ENCODE measurements around the gene FAM163A.

GRCh38 chr1:179707406-179707805, 35.7 kb upstream of the FAM163A start:
- no peak for TF ChIP-seq CTCF (IDR thresholded peaks at IDR 0.05)
- no peak for TF ChIP-seq POLR2A (IDR thresholded peaks at IDR 0.05)
- TF ChIP-seq POLR2AphosphoS5 (IDR thresholded peaks at IDR 0.05), result no peak
